Measurements from ENCODE around the gene HECTD1.
"Not testable (repeated sequence)": the region's sequence is repeated elsewhere in the genome, so short reads cannot be mapped to it uniquely, and the experiment has no call there.

Gene HECTD1

DNA sequence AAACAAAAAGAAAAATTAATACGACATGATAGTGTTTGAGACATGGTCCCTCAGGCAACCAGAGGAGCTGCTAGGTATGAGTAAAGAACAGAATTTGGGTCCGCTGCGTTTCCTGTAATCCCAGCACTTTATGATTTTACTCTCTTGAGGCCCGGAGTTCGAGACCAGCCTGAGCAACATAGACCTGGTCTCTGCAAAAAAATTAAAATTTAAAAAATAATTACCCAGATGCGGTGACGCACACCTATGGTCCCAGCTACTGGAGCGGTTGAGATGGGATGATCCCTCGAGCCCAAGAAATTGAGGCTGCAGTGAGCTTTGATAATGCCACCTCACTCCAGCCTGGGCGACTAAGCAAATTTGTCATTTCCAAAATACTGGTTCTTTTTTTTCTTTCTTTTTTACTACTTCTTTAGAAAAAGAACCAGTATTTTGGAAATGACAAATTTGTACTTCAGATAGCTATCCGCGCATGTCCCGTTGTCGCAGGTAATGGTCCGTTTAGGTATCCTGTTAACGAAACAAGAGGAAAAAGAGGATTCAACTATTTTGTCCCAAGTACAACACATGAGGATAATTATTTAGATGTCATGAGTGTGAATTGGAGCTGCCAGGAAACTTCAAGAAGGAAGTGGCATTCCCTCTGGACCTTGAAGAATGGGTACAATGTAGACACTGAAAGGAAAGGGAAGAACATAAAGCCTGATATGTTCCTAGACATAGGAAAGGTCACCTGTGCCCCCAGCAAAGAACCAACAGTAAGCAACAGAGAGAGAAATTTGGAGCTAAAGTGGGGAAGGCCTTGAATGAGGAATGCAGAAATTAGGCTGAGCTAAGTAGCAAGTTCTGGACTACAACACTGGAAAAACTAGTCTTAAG is 1.2 kb upstream of the HECTD1 start:
- H3K9ac ChIP-seq (ENCODE audit: low read depth, low read length) = peak overlapping the region; percentile 83
- H3K4me1 ChIP-seq (ENCODE audit: insufficient read depth, low read length) = 0 out of 2 replicates have a peak, but pooled peaks cover 4% of the 10 kb centered on the region
- H3K9me3 ChIP-seq (ENCODE audit: control insufficient read depth, insufficient read depth, low read length) = no peaks in the 10 kb centered on the region
- H3K36me3 ChIP-seq (ENCODE audit: insufficient read depth, low read length) = no peaks in the 10 kb centered on the region

- Histone ChIP-seq H3K4me1 (ENCODE audit: insufficient read depth, low read length) (0 out of 2 replicates have a peak, but pooled peaks cover 4% of the 10 kb centered on the region), H3K36me3 (ENCODE audit: insufficient read depth, low read length) (no peaks in the 10 kb centered on the region; the same call in 1 of the 2 replicates), H3K9me3 (ENCODE audit: control insufficient read depth, insufficient read depth, low read length) (no peaks in the 10 kb centered on the region), H3K9ac (ENCODE audit: low read depth, low read length) (peak overlapping the region; percentile 97)
Measured at GRCh38 chr14:31207287-31207754, 272 bp downstream of the HECTD1 start.

DNA sequence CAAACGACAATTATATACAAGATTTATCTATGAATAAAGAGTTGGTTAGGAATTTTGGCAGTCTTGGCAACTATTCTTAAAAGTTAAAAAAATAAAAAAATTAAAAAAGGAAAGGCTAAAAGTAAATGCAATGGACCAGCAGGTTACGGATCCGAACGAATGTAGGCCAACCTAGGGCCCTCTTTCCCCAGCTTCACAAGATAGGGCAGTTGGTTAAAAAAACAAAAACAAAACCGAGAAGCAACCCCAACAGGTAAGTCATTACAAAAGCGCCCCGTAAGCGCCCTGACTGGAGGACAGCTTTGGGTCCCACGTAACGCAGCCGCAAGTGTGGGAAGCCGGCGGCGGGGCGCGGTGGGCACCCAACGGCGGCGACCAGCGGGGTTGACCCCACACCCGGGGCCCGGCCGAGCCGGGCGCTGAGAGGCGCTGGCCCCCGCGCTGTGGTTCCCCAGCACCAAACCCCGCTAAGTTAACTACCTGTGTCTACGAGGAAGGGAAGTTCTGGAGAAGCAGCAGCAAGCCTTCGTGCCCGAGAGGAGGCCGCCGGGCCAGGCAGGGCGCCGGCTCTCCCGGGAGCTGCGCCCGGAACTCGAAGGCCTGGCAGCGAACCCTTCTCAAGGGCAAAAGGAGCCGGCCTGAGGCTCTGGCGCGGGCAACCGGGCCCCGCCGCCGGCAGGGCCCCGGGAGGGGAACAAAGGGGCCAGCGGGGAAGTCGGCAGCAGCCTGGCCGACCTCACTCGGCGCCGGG is 882 bp downstream of the HECTD1 start:
- peak overlapping the region; percentile 97 for H3K9ac ChIP-seq (ENCODE audit: low read depth, low read length)

DNA sequence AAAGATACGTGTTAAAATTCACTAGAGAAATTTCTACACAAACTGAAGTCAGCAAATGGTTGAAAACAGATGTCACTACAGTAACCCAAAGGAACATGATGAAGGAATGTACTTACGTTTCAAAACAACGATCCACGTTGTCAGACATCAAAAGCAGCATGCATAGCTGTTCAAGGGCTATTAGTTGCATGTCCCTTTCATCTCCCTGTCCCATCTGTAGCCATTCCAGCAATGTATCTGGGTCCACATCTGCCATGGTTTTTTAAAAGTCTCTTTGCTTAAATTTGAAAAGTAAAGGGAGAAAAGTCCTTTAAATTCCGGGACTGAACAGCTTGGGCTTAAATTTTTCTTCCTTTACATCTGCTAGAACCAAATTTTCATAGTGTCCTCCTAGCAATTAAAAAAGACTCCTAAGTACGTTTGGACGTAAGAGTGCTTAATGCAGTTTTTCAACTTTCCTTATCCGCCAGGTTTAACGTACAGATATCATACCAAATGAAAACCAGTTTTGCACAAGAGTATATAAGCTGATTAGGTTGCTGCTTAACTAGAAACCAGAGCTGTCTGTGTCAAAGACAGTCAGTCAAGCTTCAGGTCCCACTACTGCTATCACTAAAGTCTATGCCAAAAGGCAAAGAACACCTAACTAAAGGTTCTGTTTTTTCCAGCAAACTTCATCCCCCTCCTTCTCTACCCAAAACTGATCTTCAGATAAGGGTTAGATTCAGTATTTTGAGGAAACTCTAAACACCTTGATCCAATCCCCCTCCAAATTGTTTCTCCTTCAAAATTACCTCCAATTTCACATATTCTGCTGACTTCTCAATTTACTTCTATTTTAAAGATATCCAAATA is 1.7 kb downstream of the HECTD1 start:
- Histone ChIP-seq H3K9ac (ENCODE audit: low read depth, low read length) (peak overlapping the region; percentile 97), H3K4me1 (ENCODE audit: insufficient read depth, low read length) (0 out of 2 replicates have a peak, but pooled peaks cover 4% of the 10 kb centered on the region), H3K9me3 (ENCODE audit: control insufficient read depth, insufficient read depth, low read length) (no peaks in the 10 kb centered on the region), H3K36me3 (ENCODE audit: insufficient read depth, low read length) (no peaks in the 10 kb centered on the region; the same call in 1 of the 2 replicates)

More for the DNA sequence above, 882 bp downstream of the HECTD1 start:
- no peaks in the 10 kb centered on the region; the same call in 1 of the 2 replicates for H3K36me3 ChIP-seq (ENCODE audit: insufficient read depth, low read length)
- 0 out of 2 replicates have a peak, but pooled peaks cover 4% of the 10 kb centered on the region for H3K4me1 ChIP-seq (ENCODE audit: insufficient read depth, low read length)
- no peaks in the 10 kb centered on the region for H3K9me3 ChIP-seq (ENCODE audit: control insufficient read depth, insufficient read depth, low read length)

DNA sequence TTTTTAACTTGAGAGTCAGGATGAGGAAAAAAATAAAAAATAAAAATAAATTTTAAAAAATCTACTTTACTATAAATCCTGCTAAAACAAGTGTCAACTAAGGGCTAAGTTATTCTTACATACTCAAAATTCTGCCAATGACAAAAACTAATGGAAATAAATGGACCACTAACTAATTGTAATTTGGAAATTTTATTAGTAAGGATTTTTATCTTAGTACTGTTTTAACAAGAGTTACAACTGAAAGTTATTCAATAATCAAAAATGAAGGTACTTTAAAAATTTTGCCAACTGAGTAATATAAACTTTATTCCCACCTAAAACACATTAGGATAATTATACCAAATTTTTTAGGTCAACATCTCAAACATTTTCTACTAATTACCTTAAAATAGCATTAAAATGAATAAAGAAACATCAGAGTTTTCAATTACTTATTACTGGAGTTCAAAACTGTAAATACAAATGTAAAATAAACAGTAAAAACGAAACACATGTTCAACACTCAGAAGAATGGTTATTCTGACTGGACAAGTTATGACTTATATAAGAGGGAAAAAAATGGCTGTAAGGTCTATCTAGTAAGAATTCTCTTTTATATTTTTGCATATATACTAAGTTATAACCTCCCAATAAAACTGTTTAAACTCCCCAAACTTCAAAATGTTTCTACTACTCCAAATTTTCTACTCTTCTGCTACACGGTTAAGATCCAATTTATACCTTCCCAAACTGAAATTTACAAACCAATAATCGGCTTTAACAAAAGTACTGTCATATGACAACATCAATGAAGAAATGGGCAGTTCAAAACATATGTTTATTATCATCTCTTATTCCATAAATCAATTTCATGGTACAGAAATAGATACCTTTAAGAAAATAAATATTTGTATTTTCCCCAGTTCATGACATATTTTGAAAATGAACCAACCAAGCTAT is 2.7 kb downstream of the HECTD1 start:
- H3K4me1 ChIP-seq (ENCODE audit: insufficient read depth, low read length) = 0 out of 2 replicates have a peak, but pooled peaks cover 4% of the 10 kb centered on the region
- H3K9ac ChIP-seq (ENCODE audit: low read depth, low read length) = no peak overlapping the region
- H3K9me3 ChIP-seq (ENCODE audit: control insufficient read depth, insufficient read depth, low read length) = no peaks in the 10 kb centered on the region
- no peaks in the 10 kb centered on the region; the same call in 1 of the 2 replicates for H3K36me3 ChIP-seq (ENCODE audit: insufficient read depth, low read length)

DNA sequence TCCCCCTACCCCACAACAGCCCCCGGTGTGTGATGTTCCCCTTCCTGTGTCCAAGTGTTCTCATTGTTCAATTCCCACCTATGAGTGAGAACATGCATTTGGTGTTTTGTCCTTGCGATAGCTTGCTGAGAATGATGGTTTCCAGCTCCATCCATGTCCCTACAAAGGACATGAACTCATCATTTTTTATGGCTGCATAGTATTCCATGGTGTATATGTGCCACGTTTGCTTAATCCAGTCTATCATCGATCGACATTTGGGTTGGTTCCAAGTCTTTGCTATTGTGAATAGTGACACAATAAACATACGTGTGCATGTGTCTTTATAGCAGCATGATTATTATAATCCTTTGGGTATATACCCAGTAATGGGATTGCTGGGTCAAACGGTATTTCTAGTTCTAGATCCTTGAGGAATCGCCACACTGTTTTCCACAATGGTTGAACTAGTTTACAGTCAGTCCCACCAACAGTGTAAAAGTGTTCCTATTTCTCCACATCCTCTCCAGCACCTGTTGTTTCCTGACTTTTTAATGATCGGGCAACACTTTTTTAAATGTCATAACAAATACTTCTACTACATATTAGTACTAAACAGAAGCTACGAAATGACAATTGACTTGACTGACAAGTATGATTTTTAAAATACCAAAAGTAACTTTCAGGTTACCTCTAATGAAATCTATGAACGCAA is 3.5 kb downstream of the HECTD1 start:
- not testable (repeated sequence) for H3K4me1 ChIP-seq (ENCODE audit: insufficient read depth, low read length); H3K9ac ChIP-seq (ENCODE audit: low read depth, low read length); H3K36me3 ChIP-seq (ENCODE audit: insufficient read depth, low read length); H3K9me3 ChIP-seq (ENCODE audit: control insufficient read depth, insufficient read depth, low read length)

DNA sequence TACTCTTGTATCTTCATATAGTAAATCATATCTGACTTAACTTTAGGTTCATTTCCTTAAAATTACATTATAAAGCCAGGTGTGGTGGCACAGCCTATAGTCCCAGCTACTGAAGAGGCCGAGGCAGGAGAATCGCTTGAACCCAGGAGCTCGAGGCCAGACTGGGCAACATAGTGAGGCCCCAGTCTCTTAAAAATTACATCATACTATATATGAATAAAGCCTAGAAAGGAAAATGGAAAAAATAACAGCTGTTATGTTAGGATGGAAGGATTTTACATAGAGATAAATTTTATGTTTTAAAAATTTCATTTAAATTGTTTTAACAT is 4.2 kb downstream of the HECTD1 start:
- H3K36me3 ChIP-seq (ENCODE audit: insufficient read depth, low read length) = no peaks in the 10 kb centered on the region; the same call in 1 of the 2 replicates
- H3K4me1 ChIP-seq (ENCODE audit: insufficient read depth, low read length) = no peaks in the 10 kb centered on the region
- H3K9me3 ChIP-seq (ENCODE audit: control insufficient read depth, insufficient read depth, low read length) = no peaks in the 10 kb centered on the region

GRCh38 chr14:31201111-31201510 is 6.5 kb downstream of the HECTD1 start:
- Histone ChIP-seq H3K9ac (ENCODE audit: low read depth, low read length) (no peak overlapping the region), H3K9me3 (ENCODE audit: control insufficient read depth, insufficient read depth, low read length) (no peaks in the 10 kb centered on the region), H3K36me3 (ENCODE audit: insufficient read depth, low read length) (peaks cover 4% of the 10 kb centered on the region), H3K4me1 (ENCODE audit: insufficient read depth, low read length) (0 out of 2 replicates have a peak, but pooled peaks cover under 1% of the 10 kb centered on the region)

More for the DNA sequence above, 4.2 kb downstream of the HECTD1 start:
- H3K9ac ChIP-seq (ENCODE audit: low read depth, low read length) = no peak overlapping the region

GRCh38 chr14:31200702-31200990 is 6.9 kb downstream of the HECTD1 start:
- Histone ChIP-seq H3K9me3 (ENCODE audit: control insufficient read depth, insufficient read depth, low read length) (no peaks in the 10 kb centered on the region), H3K36me3 (ENCODE audit: insufficient read depth, low read length) (peaks cover 4% of the 10 kb centered on the region), H3K9ac (ENCODE audit: low read depth, low read length) (no peak overlapping the region), H3K4me1 (ENCODE audit: insufficient read depth, low read length) (peaks cover 5% of the 10 kb centered on the region)

DNA sequence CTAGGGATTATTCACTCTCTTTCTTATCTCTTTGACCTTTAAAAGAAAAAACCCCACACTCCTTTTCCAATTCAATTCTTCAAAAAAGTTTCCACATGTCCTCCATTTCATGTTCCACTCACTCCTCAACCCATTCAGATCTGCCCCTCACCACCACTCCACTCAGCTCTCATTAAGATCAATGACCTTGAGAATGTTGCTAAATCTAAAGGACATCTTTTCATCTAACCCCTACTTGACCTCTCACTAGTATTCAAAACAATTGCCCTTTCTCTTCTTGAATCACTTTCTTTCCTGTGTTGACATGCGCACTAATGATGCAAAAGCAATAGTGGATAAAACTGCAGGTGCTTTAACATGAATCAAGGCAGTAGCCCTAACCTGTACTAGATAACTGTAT is 9.9 kb downstream of the HECTD1 start:
- Histone ChIP-seq H3K9ac (ENCODE audit: low read depth, low read length) (no peak overlapping the region), H3K4me1 (ENCODE audit: insufficient read depth, low read length) (peaks cover 13% of the 10 kb centered on the region), H3K36me3 (ENCODE audit: insufficient read depth, low read length) (peaks cover 4% of the 10 kb centered on the region; the same call in 1 of the 2 replicates), H3K9me3 (ENCODE audit: control insufficient read depth, insufficient read depth, low read length) (no peaks in the 10 kb centered on the region)

DNA sequence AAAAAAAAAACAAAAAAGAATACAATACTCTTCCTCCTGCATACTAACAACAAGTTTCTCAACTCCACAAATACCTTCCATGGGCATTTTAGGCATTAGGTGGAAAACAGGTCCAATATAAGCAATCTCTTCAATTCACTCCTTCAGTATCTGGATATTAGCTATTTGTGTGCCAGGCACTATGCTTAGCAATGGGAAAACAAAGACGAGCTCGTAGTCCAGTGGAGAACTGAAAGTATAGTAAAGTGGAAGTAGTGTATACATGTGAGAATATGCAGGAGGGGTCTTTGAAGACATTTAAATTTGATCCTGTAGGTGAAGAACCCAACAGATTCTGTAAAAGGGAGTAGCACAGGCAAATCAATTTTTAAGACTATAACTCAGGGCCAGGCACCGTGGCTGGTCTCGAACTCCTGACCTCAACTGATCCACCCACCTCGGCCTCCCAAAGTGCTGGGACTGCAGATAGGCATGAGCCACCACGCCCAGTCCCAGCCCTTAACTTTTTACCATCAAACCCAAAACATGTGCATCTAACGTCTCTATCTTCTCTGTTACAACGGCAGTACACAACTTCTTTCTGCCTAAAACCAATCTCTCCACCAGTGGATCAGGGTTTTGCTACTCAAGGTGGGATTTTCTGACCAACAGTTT is 10.6 kb downstream of the HECTD1 start:
- no peak overlapping the region for H3K9ac ChIP-seq (ENCODE audit: low read depth, low read length)
- H3K4me1 ChIP-seq (ENCODE audit: insufficient read depth, low read length) = peaks cover 13% of the 10 kb centered on the region
- no peaks in the 10 kb centered on the region for H3K9me3 ChIP-seq (ENCODE audit: control insufficient read depth, insufficient read depth, low read length)
- H3K36me3 ChIP-seq (ENCODE audit: insufficient read depth, low read length) = peaks cover 4% of the 10 kb centered on the region; the same call in 1 of the 2 replicates

DNA sequence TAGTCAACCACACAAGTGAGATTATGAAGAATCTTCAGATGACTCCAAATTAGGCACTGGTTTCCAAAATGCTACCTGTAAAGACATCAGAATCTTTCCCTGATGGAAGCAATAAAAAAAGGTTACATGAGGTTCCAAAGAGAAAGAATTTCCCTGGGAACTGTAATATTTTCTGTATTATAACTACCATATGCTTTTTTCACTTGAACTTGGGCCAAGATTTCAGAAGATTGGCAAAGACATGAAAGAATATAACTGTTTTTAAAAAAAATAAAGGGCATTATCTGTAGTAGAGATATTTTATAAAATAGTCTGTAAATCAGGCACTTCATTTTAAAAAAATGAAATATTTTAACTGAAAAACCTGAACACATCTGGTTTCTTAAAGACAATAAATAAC is 12.9 kb downstream of the HECTD1 start:
- Histone ChIP-seq H3K36me3 (ENCODE audit: insufficient read depth, low read length) (peaks cover 8% of the 10 kb centered on the region; the same call in 1 of the 2 replicates), H3K4me1 (ENCODE audit: insufficient read depth, low read length) (peaks cover 13% of the 10 kb centered on the region), H3K9ac (ENCODE audit: low read depth, low read length) (no peak overlapping the region), H3K9me3 (ENCODE audit: control insufficient read depth, insufficient read depth, low read length) (no peaks in the 10 kb centered on the region)
